DMS53 treated with DMSO at 0.1 percent for 48 hours (cell line): ENCODE results near the gene CEP68.
"Not testable (repeated sequence)": the region's sequence is repeated elsewhere in the genome, so short reads cannot be mapped to it uniquely, and the experiment has no call there.

Experiments used
- DNase-seq: peaks from one replicate; lab custom pipeline; 2025; ENCODE audit not compliant: unreplicated experiment; lab: John Stamatoyannopoulos, UW

The CEP68 gene, protein sequence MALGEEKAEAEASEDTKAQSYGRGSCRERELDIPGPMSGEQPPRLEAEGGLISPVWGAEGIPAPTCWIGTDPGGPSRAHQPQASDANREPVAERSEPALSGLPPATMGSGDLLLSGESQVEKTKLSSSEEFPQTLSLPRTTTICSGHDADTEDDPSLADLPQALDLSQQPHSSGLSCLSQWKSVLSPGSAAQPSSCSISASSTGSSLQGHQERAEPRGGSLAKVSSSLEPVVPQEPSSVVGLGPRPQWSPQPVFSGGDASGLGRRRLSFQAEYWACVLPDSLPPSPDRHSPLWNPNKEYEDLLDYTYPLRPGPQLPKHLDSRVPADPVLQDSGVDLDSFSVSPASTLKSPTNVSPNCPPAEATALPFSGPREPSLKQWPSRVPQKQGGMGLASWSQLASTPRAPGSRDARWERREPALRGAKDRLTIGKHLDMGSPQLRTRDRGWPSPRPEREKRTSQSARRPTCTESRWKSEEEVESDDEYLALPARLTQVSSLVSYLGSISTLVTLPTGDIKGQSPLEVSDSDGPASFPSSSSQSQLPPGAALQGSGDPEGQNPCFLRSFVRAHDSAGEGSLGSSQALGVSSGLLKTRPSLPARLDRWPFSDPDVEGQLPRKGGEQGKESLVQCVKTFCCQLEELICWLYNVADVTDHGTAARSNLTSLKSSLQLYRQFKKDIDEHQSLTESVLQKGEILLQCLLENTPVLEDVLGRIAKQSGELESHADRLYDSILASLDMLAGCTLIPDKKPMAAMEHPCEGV

DNA sequence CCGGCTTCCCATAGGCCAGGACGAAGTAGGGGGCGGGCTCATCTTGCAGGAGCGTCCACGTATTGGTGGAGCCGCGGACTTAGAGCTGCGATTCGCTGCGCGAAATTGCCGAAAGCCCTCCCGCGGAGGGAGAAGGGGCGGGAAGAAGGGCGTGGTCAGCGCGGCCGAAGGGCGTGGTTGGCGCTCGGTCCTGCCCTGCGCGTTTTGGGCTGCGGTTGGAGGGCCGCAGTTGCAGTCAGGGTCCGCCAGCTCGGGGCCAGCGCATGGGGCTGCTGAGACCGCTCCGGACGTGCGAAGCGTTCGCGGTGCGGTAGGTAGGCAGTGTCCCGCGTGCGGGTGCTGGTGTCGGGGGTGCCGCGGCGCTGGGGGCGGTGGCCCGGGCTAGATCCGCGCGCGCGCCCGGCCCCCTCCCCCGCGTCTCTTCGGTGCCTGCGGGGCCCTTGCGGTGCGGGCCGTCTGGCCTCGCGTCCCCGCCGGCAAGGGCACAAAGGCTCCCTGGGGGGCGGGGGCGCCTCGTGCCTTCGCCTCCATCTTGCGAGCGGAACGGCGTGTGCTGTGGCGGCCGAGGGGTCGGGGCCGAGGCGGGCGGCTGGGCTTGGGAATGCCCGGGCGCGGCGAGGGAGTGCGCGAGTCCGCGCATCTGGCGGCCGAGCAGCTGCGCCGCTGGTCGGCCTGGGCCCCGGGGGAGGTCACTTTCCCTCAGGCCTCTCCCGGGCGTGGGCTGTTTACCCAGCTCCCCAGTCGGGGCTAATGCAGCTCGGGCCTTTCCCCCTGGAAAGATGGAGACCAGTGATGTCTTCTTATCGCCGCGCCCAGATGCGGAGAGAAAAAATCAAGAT, at the start of gene CEP68:
TSS of gene CEP68 (plus strand) at position 202 of the 839 bp plus-strand sequence. CDS start 13,029 bp downstream, outside the sequence.
- peak; percentile 95 for DNase-seq

DNA sequence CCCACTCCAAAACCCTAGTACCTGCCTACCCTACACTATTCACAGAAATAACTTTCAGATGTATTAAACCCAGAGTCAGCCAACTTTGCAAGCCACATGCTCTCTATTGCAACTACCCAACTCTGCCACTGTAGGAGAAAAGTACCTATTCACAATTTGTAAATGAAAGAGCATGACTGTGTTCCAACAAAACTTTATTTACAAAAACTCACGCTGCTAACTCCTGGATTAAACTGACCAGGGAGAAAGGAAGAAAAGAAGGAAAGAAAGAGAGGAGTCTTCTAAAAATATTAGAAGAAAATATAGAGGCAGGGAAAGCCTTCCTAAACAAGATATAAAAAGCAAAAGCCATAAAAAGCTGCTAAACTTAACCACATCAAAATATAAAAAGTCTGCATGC, 42.4 kb upstream of the CEP68 start:
- DNase-seq = no peak

DNA sequence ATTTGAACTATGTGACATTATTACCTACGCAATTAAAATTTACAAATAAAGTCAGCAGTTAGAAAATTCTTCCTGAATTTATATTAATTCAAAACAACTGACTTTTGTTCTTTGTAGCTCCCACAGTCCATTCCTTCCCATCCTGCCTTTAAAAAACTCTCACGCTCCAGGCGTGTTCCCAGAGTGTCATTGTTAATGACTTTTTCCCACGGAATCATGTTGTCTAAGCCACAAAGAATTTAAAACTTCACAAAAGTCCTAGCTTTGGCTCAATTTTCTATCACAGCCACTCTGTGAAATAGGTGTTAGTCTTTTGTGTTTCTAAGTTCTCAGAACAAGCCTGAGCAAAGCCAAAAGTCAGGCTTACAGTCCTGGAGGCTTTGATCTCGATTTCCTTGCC, 40.5 kb upstream of the CEP68 start:
- DNase-seq = no peak

DNA sequence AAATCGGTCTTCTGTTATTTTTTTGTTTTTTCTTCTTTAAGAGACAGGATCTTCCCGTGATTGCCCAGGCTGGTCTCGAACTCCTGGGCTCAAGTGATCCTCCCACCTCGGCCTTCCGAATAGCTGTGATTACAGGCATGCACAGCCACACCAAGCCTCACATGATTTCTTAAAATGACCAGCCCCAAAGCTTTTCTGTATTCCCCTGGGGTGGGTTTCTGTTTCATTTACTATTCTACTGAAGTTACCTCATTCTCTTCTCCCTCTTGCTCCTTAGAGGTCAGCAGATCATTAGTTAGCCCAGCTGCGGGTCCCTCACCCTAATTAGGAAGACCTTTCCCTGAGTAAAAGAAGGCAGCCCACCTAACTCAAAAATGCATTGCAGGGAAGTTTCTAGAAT, 39.4 kb upstream of the CEP68 start:
- no peak for DNase-seq

DNA sequence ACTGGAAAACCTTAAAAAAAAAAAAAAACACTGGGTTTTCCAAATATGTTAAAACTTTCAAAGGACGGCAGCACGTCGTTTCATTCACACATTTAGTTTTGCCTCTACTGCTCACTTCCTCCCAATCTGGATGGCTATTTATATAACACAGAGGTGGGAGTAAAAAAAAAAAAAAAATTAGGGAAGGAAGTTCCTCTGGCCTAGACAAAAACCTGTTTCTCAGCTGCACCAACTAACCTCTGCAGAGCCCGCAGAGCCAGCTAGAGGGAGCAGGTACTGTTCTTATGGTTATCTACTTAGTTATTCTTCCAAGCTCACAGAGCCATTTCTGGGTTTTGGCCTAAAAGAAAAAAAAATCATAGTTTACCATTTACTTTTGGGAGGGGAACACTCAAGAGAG, 38.9 kb upstream of the CEP68 start:
- DNase-seq = no peak

DNA sequence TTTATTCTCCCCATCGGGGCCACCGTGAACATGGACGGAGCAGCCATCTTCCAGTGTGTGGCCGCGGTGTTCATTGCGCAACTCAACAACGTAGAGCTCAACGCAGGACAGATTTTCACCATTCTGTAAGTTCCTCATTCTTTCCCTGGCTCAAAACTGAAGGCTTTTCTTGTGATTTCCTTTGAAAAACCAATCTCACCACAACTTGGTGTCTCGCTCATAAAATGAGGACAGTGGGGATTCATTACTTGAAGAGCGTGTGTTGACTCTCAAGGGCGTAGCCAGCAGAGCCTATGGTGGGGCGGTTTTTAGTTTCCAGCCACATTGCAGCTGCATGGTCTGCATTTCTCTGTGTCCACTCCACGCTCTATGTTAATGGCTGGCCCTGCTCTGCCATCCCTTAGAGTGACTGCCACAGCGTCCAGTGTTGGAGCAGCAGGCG, 38.1 kb upstream of the CEP68 start:
- DNase-seq = no peak

DNA sequence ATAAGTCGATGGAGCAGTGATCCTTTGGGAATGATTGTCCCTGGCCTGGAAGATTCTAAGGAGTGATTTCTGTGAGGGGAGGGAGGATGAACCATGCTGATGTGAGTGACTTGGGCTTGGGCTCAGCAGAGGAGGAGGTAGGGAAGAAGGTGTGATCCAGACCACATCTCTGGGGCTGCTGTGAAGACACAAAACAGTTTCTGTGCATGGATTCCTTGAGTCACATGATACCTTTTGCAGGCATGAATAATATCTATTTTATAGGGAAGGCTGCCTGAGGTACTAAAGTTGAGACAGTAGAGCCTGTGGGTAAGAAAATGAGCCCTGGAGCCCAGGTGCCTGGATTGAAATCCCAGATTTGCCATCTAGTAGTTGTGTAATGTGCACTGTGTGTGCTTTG, 37.2 kb upstream of the CEP68 start:
- DNase-seq = no peak

DNA sequence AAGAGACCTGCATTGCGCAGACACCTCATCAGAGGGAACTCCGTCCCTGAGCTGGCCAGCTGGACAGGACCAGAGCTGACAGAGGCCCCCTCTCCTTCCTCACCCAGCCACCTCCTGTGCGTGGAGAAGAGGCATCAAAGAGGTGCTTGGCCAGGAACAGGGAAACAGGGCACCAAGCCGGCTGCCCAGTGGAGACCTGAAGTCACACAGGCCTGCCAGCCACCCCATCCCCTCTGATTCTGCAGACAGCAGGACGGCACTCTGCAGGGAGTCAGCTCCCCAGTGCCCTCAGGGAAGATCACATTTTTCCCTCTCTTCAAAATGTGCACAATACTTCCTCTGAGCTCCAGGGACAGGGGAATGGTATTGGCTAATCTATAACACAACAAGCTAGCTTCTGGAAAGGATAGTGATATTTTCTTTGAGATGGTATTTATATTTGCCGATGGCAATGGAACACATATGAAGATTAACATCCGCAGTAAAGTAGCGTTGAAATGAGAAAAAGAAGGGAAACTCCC, 36.5 kb upstream of the CEP68 start:
- DNase-seq = no peak

DNA sequence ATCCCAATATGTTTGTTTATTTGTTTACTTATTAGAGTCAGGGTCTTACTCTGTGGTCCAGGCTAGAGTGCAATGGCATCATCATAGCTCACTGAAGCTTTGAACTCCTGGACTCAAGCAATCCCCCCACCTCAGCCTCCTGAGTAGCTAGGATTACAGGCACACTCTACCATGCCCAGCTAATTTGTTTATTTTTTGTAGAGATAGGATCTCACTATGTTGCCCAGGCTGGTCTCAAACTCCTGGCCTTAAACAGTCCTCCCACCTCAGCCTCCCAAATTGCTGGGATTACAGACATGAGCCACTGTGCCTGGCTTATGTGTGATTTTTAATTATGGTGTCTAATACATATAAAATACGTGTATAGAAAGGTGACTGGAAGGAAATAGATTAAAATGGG, 36.0 kb upstream of the CEP68 start:
- DNase-seq = not testable (repeated sequence)

DNA sequence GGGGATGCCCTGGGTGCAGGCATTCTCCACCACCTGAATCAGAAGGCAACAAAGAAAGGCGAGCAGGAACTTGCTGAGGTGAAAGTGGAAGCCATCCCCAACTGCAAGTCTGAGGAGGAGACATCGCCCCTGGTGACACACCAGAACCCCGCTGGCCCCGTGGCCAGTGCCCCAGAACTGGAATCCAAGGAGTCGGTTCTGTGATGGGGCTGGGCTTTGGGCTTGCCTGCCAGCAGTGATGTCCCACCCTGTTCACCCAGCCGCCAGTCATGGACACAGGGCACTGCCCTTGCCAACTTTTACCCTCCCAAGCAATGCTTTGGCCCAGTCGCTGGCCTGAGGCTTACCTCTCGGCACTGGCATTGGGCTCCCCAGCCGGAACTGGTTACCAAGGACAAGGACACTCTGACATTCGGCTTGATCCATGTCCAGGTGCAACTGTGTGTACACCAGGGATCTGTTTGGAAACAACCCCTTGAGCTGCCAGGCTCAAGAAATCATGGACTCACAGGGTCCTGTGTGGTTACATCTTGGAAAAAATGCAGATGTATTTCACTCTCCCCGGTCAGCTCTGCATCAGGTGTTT, 35.2 kb upstream of the CEP68 start:
- no peak for DNase-seq

DNA sequence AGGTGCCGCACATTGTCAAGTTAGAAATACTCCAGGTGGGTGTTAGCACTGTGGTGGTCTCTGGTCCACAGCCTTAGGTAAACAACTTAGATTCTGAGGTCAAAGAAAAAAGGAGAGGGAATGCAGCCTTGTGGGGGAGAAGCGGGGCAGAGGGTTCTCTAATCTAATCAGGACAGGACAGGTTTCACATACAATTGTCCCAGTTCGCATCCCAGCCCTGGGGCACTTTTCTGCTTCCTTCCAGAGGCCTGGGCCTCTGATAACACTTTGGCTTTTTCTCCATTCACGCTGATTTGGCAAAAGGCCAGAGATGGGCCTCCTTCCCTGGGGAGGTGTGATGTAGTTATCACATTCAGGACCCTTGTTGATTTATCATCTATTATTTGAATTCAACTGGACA, 34.5 kb upstream of the CEP68 start:
- no peak for DNase-seq

DNA sequence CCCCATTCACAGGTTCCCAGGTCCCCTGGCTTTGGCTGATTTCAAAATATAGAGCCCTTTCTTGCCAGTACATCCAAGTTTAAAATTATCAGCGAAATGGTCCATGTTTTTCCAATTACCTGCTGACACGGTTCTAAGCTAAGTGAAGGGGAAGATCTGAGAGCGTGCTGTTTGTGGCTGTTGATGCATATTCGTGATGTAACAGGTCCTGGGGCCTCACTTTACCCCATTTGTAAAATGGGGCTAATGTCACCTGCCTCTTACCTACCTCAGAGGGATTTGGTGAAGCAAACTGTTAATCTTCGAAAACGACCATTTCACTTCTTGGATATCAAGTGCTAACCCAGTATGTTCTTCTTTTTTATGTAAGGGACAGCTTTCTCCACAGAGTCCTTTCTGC, 34.0 kb upstream of the CEP68 start:
- no peak for DNase-seq

DNA sequence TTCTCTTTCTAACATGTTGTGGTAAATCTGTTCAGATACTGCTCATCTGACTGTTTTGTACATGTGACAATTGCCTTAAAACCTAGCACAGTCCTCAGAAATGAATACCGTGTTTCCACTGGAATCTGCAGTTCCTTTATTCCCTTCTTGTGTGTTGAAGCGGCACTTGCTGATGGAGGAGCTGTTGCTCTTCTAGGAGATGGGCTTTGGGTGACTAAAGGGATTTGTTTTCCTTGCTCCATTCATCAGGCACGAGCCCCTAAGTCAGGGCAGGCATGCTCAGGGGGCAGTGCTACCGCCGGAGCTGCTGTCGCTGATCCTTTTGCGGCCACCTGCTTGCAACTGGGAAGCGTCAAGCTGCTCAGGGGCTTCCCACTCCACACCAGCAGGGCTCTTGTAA, 32.5 kb upstream of the CEP68 start:
- no peak for DNase-seq

DNA sequence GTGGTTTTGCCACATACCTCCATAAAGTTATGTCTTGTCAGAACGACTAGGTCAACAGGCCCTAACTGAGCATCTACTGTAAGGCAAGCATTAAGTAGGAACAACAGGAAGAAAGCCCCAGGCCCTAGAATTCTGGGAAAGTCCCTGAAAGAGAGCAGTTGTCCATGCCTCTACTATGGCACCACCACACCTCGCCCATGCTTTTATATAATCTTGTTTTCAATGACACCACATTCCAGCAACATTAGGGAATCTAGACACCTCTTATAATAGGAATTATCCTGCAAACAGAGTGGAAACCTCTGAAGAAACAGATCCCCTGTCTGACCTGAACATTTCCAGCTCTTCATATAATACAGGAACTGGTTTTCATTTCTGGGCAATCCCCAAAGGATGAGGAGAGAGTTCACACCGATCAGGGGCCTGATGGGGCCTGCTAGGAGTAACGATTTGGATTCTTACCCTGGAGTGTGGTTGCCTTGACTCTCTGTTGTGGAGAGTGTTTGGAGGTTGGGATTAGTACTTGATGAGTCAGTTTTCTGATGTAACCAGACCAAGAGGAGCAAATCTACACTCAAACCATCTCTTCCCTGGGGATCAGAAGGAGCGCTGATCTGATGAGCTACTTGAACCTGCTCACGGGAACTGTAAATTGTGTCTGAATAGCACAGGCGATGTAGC, 31.9 kb upstream of the CEP68 start:
- DNase-seq = peak; percentile 47

DNA sequence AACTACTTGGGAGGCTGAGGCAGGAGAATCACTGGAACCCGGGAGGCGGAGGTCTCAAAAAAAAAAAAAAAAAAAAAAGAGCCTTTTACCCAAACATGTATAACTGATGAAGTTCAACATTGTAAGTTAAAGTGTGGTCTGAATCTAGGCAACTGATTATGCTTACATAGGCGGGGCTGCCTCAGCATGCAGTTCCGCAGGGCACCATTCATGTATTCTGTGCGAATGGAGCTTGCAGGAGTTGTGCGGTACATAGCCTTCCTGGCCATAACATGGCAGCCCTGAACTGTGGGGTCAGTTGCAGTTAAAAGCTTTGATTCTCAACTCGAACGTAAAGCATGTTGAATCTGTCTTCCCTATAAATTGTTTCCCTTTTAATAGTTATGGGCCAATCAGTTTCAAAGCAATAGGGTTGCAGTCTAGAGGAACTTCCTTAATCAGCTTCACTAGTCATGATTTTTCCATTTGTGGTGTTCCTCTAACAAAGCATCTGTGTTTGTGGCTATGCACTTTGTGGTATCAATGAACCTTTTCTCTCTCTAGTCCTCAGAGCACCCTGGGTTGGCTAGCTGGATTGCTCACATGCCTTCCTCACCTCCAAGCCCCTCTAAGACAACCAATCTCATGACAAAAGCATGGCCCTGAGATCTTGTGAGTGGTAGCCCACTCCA, 30.6 kb upstream of the CEP68 start:
- DNase-seq = no peak

DNA sequence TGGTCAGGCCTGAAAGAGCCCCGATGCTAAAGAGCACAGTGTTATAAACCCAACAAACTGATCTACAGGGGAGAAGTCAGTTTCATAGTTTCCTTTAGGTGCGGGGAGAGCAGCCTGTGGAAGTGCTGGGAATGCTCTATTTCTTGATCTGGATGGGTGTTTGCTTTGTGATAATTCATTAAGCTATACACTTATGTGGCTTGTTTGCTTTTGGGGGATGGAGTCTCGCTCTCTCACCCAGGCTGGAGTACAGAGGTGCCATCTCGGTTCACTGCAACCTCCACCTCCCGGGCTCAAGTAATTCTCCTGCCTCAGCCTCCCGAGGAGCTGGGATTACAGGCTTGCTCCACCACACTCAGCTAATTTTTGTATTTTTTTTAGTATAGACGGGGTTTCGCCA, 30.1 kb upstream of the CEP68 start:
- peak; percentile 51 for DNase-seq

DNA sequence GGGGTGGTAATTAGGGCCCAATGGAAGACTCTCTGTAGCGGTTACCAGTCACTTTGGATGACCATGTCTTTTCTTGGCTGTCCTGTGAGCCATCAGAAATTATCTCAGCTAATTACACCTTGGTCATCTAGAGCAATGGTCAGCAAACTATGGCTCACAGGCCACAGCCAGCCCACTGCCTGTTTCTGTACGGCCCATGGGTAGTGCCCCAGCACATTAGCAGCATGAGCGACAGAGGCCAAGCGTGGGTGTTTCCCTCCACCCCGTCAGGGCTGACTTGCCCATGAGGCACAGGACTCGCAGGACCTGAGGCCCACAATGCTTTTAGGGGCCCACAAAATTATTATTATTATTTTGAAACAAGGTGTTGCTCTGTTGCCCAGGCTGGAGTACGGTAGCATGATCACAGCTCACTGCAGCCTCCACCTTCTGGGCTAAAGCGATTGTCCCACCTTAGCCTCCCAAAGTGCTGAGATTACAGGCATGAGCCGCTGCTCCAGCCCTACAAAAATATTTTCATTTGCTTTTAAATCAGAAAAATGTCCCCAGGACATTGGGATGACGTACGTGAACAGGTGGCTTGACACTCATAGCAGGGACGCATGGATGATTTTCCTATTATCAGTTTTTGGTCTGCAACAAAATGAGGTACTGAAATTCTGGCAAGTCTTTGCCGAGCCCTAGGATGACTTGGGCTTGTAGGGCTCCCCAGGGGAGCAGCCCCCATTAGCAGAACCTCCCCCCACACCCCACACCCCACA, 29.3 kb upstream of the CEP68 start:
- no peak for DNase-seq

DNA sequence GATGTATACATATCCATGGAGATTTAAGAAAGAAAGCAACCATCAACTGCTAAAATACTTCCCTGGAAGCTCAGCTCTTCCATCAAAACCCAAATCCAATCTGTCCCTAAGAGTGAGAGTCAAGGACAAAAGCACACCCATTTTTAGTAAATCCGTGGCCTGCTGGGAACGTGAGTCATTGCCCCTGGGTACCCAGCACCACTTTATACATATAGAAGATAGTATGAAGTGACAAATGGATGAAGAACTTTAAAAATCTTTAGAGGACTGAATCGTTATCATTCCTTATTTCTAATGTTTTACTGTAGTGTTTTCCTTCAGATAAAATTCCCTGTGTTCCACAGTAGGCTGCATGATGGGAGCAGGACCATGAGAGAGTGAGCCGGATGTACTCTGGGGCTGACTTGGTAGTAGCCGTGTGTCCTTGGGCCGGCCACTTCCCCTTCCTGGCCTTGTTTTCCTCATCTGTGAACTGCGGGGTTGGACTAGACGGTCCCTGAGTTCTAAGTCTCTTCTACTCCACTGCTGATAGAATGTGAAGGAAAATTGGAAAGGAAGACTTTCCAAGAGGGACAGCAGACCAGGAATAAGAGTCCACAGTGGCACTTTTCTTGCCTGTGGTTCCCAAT, 28.5 kb upstream of the CEP68 start:
- DNase-seq = no peak
